GM13977 (cell line): ENCODE measurements around the gene FRMD4A.

ENCODE experiments used
- DNase-seq: peaks from one replicate; pipeline ENCODE4 v3.0.0; 2012; ENCODE audit warnings: low spot score
- in situ Hi-C: fragments of 300-500 bp; cut with MboI; formaldehyde crosslinking; loops from one replicate; pipeline ENCODE4 v1.12.0; 2022; ENCODE audit warnings: low sequenced_read_pairs, low pct_unique_long_range_greater_than_20kb, mixed read lengths, inconsistent platforms; ENCODE audit not compliant: unreplicated experiment
- TF ChIP-seq, protein P1 (sequence below): IDR thresholded peaks from 2 replicates; pipeline ENCODE4 v1.5.1; 2012; ENCODE audit warnings: mild to moderate bottlenecking, control low read depth; ENCODE audit not compliant: insufficient read depth; ENCODE audit errors: extremely low read depth, missing control alignments

FRMD4A gene

DNA sequence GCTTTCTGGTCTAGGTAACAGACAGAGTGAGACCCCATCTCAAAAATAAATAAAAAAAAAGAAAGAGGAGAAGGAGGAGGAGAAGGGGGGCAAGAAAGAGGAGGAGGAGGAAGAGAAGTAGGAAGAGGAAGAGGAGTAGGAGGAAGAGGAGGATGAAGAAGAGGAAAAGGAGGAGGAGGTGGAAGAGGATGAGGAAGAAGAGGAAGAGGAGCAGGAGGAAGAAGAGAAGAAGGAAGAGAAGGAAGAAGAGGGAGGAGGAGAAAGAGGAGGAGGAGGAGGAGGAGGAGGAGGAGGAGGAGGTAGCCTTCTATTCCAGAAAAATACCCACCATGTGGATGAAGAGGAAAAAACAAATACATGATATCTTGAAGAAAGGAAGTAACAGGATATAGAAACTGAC lies 172.1 kb downstream of the FRMD4A start:
- DNase-seq = no peak
- TF ChIP-seq, protein P1, sequence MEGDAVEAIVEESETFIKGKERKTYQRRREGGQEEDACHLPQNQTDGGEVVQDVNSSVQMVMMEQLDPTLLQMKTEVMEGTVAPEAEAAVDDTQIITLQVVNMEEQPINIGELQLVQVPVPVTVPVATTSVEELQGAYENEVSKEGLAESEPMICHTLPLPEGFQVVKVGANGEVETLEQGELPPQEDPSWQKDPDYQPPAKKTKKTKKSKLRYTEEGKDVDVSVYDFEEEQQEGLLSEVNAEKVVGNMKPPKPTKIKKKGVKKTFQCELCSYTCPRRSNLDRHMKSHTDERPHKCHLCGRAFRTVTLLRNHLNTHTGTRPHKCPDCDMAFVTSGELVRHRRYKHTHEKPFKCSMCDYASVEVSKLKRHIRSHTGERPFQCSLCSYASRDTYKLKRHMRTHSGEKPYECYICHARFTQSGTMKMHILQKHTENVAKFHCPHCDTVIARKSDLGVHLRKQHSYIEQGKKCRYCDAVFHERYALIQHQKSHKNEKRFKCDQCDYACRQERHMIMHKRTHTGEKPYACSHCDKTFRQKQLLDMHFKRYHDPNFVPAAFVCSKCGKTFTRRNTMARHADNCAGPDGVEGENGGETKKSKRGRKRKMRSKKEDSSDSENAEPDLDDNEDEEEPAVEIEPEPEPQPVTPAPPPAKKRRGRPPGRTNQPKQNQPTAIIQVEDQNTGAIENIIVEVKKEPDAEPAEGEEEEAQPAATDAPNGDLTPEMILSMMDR = no peak
- in situ Hi-C loops = no loop called here

DNA sequence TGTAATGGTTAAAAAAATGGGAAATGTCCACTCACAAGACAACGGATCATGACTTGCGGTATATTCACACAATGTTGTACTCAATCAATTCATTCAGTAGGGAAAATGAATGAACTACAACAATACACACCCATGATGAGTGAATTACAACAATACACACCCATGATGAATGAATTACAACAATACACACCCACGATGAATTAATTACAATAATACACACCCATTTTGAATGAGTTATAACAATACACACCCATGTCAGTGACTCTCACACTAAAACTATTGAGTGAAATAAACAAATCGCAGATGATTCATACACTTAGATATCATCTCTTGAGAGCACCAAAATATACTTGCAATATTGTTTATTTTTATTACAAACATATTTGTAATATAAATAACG lies 174.6 kb downstream of the FRMD4A start:
- TF ChIP-seq, protein P1 = no peak
- DNase-seq = no peak
- in situ Hi-C loops = no loop called here

DNA sequence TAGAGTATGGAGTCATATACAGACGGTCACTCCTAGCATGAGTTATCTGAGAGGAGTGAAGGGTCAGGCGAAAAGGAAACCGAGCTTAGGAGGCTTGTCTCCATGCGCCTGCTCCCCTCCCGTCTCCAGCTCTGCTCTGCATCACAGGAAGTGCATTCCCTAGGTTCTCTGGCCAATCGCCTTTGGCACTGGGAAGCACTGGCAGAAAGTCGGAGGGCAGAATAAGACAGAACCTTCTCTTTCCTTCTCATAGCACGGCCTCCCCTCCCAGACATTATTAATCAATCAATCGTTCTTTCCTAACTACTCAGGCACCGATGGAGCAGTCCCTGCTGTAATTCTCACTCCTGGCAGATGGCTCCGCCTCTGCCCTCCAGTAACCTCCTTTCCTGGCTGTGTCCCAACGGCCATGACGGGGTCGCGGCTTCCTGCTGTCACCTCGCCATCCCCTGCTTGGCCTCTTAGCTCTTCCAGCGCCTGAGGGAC lies 177.1 kb downstream of the FRMD4A start:
- TF ChIP-seq, protein P1 = no peak
- in situ Hi-C loops = no loop called here
- no peak for DNase-seq

DNA sequence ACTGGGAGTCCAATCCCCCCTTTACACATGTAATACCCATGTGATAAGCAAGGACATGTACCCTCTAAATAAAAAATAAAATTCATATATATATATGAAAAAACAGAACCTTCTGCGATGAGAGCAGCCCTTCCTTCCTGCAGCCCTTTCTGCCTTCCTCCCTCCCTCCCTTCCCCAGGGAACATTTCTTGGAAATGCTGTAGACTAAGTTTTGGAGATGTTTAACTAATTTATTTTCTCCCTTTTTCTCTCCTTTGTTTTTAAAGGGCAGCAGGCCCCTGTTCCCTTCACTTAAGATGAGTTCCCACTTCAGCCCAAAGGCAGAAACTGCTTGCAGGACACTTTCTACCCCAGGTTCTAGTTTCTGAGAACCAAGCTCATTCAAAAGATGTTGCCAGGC lies 179.2 kb downstream of the FRMD4A start:
- in situ Hi-C loops = no loop called here
- no peak for DNase-seq
- TF ChIP-seq, protein P1 = no peak

DNA sequence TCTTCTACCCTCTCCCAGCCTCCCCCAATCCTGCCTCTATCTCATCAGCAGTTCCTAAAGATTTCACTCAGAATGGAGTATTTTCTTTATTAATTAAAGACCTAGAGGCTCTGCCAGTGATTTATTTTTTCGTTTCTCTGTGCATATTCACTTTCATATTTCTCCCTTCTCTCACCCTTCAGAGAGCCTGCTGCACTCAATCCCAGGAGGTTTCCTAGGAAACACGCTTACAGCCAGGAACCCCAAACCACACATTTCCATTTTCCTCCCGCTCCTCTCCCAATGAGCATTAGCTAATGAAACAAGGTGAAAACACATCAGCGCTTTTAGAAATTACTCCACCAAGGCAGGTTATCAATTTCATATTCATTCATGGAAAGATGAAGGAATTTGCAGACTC lies 180.2 kb downstream of the FRMD4A start:
- no peak for DNase-seq
- TF ChIP-seq, protein P1 = no peak
- in situ Hi-C loops = no loop called here

DNA sequence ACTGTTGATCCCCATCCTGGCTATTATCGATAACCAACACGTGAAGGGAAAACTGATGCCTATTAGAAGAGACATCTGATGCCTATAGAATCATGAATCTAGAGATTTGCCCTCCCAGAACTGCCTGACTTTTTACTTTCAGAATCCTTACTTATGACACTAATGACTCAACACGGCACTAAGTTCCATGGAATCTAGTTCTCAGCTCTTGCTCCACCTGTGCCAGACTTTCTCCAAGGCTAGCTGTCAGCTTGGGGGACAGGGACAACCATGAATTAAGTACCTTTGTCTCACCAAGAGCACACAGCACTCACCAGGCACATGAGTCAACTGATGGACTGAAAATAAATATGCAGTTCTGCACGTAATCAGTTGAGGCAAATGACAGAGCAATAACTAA lies 184.2 kb downstream of the FRMD4A start:
- in situ Hi-C loops = no loop called here
- no peak for DNase-seq
- TF ChIP-seq, protein P1 = no peak

DNA sequence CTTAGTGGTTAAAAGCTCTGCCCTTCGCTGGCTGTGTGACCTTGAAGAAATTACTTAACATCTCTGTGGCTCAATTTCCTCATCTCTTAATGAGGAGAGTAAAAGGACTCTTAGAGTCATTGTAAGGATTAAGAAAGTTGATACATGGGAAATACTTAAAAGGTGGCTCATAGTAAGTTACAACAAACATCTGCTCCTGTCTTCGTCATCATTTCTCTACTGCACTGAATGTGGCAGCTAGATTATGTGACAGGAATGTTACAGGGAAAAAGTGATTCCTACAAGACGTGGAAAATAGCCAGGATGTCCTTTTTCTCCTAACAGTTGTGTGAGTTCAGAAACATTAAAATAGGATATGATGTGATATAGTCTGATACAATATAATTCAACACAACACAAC lies 184.7 kb downstream of the FRMD4A start:
- in situ Hi-C loops = no loop called here
- TF ChIP-seq, protein P1 = no peak
- DNase-seq = no peak
